ENCODE data around the gene OR8S1. TPM values are rescaled to one million over a fixed set of nuclear protein-coding genes. Genes with fewer than 3 reads are reported as not detected.
"Not testable (repeated sequence)": the region's sequence is repeated elsewhere in the genome, so short reads cannot be mapped to it uniquely, and the experiment has no call there.

Gene OR8S1, protein sequence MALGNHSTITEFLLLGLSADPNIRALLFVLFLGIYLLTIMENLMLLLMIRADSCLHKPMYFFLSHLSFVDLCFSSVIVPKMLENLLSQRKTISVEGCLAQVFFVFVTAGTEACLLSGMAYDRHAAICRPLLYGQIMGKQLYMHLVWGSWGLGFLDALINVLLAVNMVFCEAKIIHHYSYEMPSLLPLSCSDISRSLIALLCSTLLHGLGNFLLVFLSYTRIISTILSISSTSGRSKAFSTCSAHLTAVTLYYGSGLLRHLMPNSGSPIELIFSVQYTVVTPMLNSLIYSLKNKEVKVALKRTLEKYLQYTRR
- total RNA-seq = 0.40 TPM

- intact Hi-C loops (cut with DNase I) = no loop called here
- DNase-seq (ENCODE audit: low spot score) (no peak), ATAC-seq (no peak)
Observed at GRCh38 chr12:48525332-48525731, at the start of gene OR8S1. Gene OR8S1 (plus strand): TSS chr12:48525632. CDS start chr12:48525632, 0 bp downstream.

DNA sequence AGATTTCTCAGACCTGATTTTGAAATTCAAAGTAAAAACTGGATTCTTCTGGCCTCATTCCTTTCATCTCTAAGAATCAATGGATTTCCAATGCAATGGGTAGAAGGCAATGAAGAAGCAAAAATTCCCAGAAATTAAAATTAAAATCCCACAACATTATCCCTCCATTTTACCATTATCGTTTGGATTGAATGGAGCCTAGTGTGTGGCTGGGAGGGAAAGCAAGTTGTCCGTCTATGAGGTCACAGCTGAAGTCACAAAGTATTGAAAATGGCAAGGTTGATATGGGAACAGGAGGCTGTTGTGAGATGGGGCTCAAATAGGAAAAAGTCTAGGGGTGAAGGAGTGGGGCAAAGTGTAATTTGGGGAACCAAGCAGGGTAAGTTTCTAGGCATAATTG lies 43.2 kb upstream of the OR8S1 start, which contains the start of gene C12orf54:
C12orf54 (plus strand) TSS at position 301 of the 400 bp plus-strand sequence. CDS start 799 bp downstream, outside the sequence.
- ATAC-seq (no peak), DNase-seq (ENCODE audit: low spot score) (no peak)
- intact Hi-C loops (cut with DNase I) = no loop called here

- DNase-seq (ENCODE audit: low spot score) (no peak), ATAC-seq (no peak)
- intact Hi-C loops (cut with DNase I) = no loop called here
Observed at GRCh38 chr12:48482930-48483329, 42.5 kb upstream of the OR8S1 start.

DNA sequence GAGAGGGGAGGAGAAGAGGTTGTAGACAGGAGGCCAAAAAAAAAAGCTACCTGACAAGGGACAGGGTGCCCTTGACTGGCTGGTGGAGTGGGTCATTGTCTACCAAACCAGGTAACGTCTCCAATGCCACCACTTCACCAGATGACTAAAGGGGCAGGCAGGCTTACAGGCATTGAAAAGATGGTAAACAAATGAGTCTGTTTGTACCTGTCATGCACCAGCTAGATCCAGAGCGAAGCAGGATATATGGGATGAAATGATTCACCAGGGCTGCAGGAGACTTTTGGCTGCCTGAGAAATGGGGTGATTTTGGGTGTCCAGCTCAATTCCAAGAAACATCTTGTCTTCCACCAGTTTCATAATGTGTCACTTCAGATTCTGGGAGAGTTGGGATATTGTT lies 39.2 kb upstream of the OR8S1 start:
- ATAC-seq = no peak
- intact Hi-C loops (cut with DNase I) = no loop called here
- no peak for DNase-seq (ENCODE audit: low spot score)

- intact Hi-C loops (cut with DNase I) = no loop called here
- no peak for ATAC-seq
Observed at GRCh38 chr12:48486679-48487078, 38.8 kb upstream of the OR8S1 start.

DNA sequence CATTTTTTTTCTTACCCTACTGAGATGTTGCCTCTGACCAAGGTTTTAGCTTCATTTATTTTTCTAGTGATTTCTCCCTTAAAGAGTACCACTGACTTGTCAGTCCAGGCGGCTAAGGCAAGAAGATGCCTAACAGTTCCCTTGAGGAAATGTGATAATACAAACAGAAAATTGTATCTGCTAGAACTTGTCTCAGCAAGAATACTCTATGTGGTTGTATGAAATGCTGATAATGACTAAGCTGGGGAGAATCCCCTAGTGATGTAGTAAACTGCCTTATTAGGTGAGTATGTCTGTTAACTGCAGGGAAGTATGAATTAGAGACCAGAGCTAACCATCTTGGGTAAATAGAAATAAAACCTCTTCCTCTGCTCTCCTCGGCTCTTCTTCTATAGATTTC lies 36.4 kb upstream of the OR8S1 start:
- DNase-seq (ENCODE audit: low spot score) (no peak), ATAC-seq (no peak)
- intact Hi-C loops (cut with DNase I) = no loop called here

More at GRCh38 chr12:48486679-48487078, 38.8 kb upstream of the OR8S1 start:
- DNase-seq (ENCODE audit: low spot score) = no peak

GRCh38 chr12:48489456-48489855 lies 36.0 kb upstream of the OR8S1 start:
- DNase-seq (ENCODE audit: low spot score); ATAC-seq; intact Hi-C loops (cut with DNase I): not testable (repeated sequence)

DNA sequence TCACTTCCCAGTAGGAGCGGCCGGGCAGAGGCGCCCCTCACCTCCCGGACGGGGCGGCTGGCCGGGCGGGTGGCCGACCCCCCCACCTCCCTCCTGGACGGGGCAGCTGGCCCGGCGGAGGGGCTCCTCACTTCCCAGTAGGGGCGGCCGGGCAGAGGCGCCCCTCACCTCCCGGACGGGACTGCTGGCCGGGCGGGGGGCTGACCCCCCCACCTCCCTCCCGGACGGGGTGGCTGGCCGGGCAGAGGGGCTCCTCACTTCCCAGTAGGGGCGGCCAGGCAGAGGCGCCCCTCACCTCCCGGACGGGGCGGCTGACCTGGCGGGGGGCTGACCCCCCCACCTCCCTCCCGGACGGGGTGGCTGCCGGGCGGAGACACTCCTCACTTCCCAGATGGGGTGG lies 25.2 kb upstream of the OR8S1 start:
- DNase-seq (ENCODE audit: low spot score); intact Hi-C loops (cut with DNase I); ATAC-seq: not testable (repeated sequence)

- ATAC-seq; DNase-seq (ENCODE audit: low spot score); intact Hi-C loops (cut with DNase I): not testable (repeated sequence)
Observed at GRCh38 chr12:48506836-48507235, 18.6 kb upstream of the OR8S1 start.

- DNase-seq (ENCODE audit: low spot score) = no peak
- intact Hi-C loops (cut with DNase I) = no loop called here
- no peak for ATAC-seq
Observed at GRCh38 chr12:48508987-48509386, 16.4 kb upstream of the OR8S1 start.

- intact Hi-C loops (cut with DNase I) = no loop called here
- ATAC-seq (no peak), DNase-seq (ENCODE audit: low spot score) (no peak)
Observed at GRCh38 chr12:48510111-48510510, 15.3 kb upstream of the OR8S1 start.

DNA sequence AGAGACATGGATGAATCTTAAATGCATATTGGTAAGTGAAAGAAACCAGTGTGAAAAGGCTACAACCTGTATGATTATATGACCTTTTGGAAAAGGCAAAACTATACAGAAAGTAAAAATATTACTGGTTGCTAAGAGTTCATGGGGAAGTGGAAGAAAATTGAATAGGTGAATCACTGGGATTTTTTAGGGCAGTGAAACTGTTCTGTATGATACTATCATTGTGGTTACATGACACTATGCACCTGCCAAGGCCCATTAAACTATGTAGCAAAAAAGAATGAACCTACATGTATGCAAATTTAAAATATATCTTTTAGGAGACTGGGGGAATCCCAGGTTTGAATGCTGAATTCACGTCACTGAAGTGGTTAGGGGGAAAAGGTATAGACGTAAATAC lies 12.6 kb upstream of the OR8S1 start:
- no peak for ATAC-seq
- DNase-seq (ENCODE audit: low spot score) = no peak
- intact Hi-C loops (cut with DNase I) = no loop called here

- ATAC-seq (no peak), DNase-seq (ENCODE audit: low spot score) (no peak)
- intact Hi-C loops (cut with DNase I) = no loop called here
Observed at GRCh38 chr12:48514728-48515127, 10.7 kb upstream of the OR8S1 start.

- DNase-seq (ENCODE audit: low spot score); ATAC-seq; intact Hi-C loops (cut with DNase I): not testable (repeated sequence)
Observed at GRCh38 chr12:48520381-48520780, 5.1 kb upstream of the OR8S1 start.

DNA sequence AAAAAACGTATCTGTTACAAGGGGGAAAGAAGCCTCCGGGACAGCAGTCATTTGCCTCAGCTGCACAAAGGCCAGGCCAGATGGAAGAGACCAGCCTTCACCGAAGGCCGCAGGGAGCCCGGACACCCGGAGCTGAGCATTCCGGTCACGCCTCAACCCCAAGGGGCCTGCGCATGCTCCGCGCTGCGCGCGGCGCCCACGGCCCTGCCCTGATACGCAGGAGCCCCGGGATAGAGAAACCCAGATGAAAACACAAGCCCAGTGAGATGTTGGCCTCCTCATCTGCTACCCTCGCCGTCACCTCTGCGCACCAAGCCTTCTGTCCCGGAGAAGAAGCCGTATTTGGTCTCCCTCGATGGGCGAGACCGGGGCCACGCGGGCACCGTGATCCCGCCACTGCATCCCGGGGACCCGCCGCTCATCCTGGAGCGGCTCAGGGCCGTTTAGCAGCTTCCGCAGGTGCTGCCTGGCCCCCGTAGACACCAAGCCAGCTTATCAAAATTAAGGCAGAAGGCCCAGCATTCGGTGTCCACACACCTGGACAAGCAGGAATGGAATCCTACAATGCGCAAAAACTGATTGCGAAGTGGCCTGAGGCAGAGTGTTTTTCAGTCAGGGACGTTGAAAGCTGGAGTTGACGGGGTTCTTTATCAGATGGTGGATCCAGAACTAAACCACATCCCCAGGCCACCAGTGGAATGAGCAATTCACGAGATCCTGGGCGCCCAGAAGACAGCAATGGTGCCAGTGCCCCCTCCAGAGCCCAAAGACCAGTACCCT lies 2.6 kb downstream of the OR8S1 start:
- ATAC-seq = no peak
- DNase-seq (ENCODE audit: low spot score) = no peak
- intact Hi-C loops (cut with DNase I) = no loop called here

- intact Hi-C loops (cut with DNase I) = no loop called here
- DNase-seq (ENCODE audit: low spot score) = no peak
- no peak for ATAC-seq
Observed at GRCh38 chr12:48532601-48533000, 7.2 kb downstream of the OR8S1 start.

DNA sequence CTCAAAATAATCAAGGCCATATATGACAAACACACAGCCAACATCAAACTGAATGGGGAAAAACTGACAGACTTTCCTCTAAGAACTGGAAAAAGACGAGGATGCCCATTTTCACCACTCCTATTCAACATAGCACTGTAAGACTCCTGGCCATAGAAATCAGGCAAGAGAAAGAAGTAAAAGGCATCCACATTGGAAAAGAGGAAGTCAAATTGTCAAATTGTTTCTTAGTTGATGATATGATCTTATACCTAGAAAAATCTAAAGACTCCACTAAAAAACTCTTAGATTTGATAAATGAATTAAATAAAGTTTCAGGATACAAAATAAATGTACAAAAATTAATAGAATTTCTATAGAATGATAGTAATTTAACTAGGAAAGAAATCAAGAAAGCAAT lies 11.2 kb downstream of the OR8S1 start:
- no peak for DNase-seq (ENCODE audit: low spot score)
- intact Hi-C loops (cut with DNase I) = no loop called here
- ATAC-seq = no peak

GRCh38 chr12:48542300-48542928 lies 17.0 kb downstream of the OR8S1 start:
- no peak for DNase-seq (ENCODE audit: low spot score)
- ATAC-seq = no peak
- intact Hi-C loops (cut with DNase I) = no loop called here

DNA sequence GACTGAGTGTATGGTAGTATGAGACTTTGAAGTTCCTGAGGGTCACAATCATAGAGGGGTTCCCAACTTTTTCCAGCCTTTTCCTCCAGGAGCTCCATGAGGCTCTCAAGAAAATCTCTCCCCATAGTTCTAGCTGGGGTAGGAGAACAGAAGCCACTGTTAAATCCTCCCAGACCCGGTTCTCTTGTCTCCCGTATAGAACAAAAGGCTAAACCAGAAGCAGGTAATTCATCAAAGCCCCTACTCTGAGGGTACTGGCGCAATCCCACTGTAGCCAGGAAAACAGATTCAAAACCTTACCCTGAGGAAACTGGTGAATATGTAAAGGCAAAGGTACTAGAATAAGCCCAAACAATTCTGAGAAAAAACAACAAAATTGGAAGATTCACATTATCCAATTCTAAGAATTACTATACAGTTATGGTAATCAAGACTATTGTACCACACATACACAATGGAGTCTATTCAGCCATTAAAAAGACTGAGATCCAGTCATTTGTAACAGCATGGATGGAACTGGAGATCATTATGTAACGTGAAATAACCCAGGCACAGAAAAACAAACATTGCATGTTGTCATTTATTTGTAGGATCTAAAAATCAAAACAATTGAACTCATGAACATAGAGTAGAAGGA lies 20.5 kb downstream of the OR8S1 start:
- intact Hi-C loops (cut with DNase I) = no loop called here
- no peak for DNase-seq (ENCODE audit: low spot score)
- ATAC-seq = no peak
